ENCODE measurements around the gene GSTT4.
"Not testable (repeated sequence)": the region's sequence is repeated elsewhere in the genome, so short reads cannot be mapped to it uniquely, and the experiment has no call there.

DNA sequence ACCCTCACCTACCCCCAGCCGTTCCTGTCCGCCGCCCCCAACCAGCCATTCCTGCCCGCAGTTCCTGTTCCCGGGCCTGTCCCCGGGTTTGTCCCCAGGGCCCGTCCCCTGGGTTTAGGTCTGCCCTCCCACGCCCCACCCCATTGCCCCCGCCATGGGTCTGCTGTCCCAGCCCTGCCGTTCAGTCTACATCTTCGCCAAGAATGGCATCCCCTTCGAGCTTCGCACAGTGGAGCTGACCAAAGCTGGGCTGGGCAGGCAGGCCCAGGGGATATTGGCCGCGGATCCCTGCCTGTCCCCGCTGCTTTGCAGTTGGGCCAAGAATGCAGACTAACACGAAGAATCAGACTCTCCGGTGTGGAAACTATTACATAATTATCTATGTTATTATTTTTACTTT is 55.5 kb downstream of the GSTT4 start:
- TF ChIP-seq, protein P1, sequence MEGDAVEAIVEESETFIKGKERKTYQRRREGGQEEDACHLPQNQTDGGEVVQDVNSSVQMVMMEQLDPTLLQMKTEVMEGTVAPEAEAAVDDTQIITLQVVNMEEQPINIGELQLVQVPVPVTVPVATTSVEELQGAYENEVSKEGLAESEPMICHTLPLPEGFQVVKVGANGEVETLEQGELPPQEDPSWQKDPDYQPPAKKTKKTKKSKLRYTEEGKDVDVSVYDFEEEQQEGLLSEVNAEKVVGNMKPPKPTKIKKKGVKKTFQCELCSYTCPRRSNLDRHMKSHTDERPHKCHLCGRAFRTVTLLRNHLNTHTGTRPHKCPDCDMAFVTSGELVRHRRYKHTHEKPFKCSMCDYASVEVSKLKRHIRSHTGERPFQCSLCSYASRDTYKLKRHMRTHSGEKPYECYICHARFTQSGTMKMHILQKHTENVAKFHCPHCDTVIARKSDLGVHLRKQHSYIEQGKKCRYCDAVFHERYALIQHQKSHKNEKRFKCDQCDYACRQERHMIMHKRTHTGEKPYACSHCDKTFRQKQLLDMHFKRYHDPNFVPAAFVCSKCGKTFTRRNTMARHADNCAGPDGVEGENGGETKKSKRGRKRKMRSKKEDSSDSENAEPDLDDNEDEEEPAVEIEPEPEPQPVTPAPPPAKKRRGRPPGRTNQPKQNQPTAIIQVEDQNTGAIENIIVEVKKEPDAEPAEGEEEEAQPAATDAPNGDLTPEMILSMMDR (IDR thresholded peaks at IDR 0.05; ENCODE audit: low read depth, low read length) = not testable (repeated sequence)
- TF ChIP-seq EZH2phosphoT487 (IDR thresholded peaks at IDR 0.05; ENCODE audit: low read depth) = not testable (repeated sequence)

All from OCI-LY3 (cell line).